Tibial nerve (tissue), 4 donors: ENCODE results near the gene RPL3. TPM values are rescaled to one million over a fixed set of nuclear protein-coding genes. Genes with fewer than 3 reads are reported as not detected.

Experiments used
- DNase-seq, 2 donors: peaks; one replicate each; pipeline ENCODE4 v3.0.0-alpha.2; 2019; ENCODE audit warnings: low spot score in 2 of 2
- H3K27ac ChIP-seq, 4 donors: fragments of 200-600 bp; sonication (generic) in 3 of 4; one replicate each; pipeline ENCODE4 v1.5.1; 2017 to 2019; ENCODE audit warnings: mild to moderate bottlenecking in 1 of 4
- H3K27me3 ChIP-seq, 2 donors: fragments of 200-600 bp; sonication (generic) in 1 of 2; one replicate each; pipeline versions ENCODE4 v1.5.1 to v1.6.0; 2017 to 2019
- H3K36me3 ChIP-seq, 3 donors: fragments of 200-600 bp; sonication (generic); one replicate each; pipeline ENCODE4 v1.5.1; 2018 to 2019
- H3K4me1 ChIP-seq, 4 donors: fragments of 200-600 bp; sonication (generic) in 3 of 4; one replicate each; pipeline ENCODE4 v1.5.1; 2017 to 2019
- H3K4me3 ChIP-seq, 4 donors: fragments of 200-600 bp; sonication (generic) in 3 of 4; one replicate each; pipeline ENCODE4 v1.5.1; 2017 to 2019; ENCODE audit warnings: mild to moderate bottlenecking in 1 of 4, moderate library complexity in 1 of 4
- H3K9me3 ChIP-seq, 4 donors: fragments of 200-600 bp; sonication (generic) in 3 of 4; one replicate each; pipeline ENCODE4 v1.5.1; 2017 to 2019
- CTCF ChIP-seq, 5 experiments: fragments of 200-600 bp in 3 of 5; fragments of 450-650 bp in 2 of 5; sonication (generic) in 3 of 5; IDR thresholded peaks; one replicate each; pipeline ENCODE4 v1.5.1; 2016 to 2019; ENCODE audit warnings: antibody characterized with exemption in 5 of 5, mild to moderate bottlenecking in 3 of 5, moderate library complexity in 2 of 5
- EP300 ChIP-seq, 2 donors: sonication (generic); formaldehyde crosslinking; IDR thresholded peaks; one replicate each; pipeline ENCODE4 v1.6.1; 2017; ENCODE audit warnings: antibody characterized with exemption in 2 of 2, mild to moderate bottlenecking in 1 of 2
- POLR2A ChIP-seq, 2 donors: fragments of 450-650 bp; IDR thresholded peaks; one replicate each; pipeline ENCODE4 v1.6.1; 2017; ENCODE audit warnings: antibody characterized with exemption in 2 of 2, mild to moderate bottlenecking in 2 of 2, moderate library complexity in 2 of 2
- WGBS, 2 donors: methylation state at CpG; one replicate each; pipeline ENCODE4 v1.1.5; 2018; 5-methylcytosine and 5-hydroxymethylcytosine counted together
- total RNA-seq, 4 donors: library from RNA; depleted of rRNA; stranded (reverse); fragments of >200 nt; gene quantifications; one replicate each; pipeline ENCODE4 v1.1.0, GENCODE V29; 2016

The RPL3 gene
- total RNA-seq, 4 donors from 2014 or later: 1,869 to 2,331 (median 1,970) TPM

GRCh38 chr22:39311592-39312400 lies 7.6 kb downstream of the RPL3 start:
- Histone ChIP-seq H3K4me1 (peaks cover 0 to 69% (median 23%) of the 10 kb centered on the region in 4 donors), H3K27me3 (no peaks in the 10 kb centered on the region), H3K27ac (no peak overlapping the region), H3K4me3 (no peak overlapping the region), H3K36me3 (peaks cover 3 to 59% (median 40%) of the 10 kb centered on the region in 3 donors), H3K9me3 (no peaks in the 10 kb centered on the region)
- no peak for DNase-seq
- WGBS, 2 donors: 72 to 86% methylated on average over 13 to 16 of the region's 19 CpGs
- no peak for TF ChIP-seq EP300 (IDR thresholded peaks at IDR 0.05)
- no peak for TF ChIP-seq POLR2A (IDR thresholded peaks at IDR 0.05)

DNA sequence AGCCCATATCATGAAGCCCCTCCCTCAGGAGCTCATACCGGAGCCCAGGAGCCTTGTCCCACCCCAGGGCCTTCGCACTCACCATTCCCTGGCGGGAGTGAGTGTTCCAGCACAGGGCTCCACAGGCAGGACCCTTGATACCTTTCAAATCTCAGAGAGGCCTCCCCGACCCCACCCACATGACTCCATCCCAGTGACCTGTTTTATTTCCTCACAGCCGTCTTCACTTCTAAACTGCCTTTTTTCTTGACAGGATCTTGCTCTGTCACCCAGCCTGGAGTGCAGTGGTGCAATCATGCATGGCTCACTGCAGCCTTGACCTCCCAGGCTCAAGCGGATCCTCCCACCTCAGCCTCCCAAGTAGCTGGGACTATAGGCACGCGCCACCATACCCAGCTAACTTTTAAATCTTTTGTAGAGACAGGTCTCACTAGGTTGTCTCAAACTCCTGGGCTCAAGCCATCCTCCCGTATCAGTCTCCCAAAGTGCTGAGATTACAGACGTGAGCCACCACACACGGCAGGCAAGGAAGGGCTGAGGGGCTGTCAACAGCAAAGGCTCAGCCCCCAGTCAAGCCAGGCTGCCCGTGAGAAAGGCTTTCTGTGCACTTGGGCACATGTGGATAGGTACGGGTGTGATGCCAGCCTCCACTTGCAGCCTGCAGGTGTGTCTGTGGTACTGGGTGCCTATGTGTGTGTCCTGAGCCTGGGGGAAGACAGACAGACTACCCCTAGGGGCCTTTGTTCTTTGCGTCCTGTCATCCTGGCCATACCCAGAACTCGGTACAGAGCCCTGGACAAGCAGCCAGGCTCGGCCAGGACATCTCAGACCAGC lies 9.3 kb downstream of the RPL3 start:
- H3K27ac ChIP-seq: peak overlapping the region in 2 of 4 donors; percentile 83 to 92
- TF ChIP-seq CTCF (IDR thresholded peaks at IDR 0.05) (no peak), POLR2A (IDR thresholded peaks at IDR 0.05) (no peak), EP300 (IDR thresholded peaks at IDR 0.05) (no peak)
- H3K4me1 ChIP-seq: peaks cover 0 to 57% (median 7%) of the 10 kb centered on the region in 4 donors
- no peak overlapping the region for H3K4me3 ChIP-seq
- peaks cover 3 to 42% (median 30%) of the 10 kb centered on the region in 3 donors for H3K36me3 ChIP-seq
- DNase-seq: no peak
- no peaks in the 10 kb centered on the region for H3K9me3 ChIP-seq
- no peaks in the 10 kb centered on the region for H3K27me3 ChIP-seq
- 85 to 86% methylated on average over 13 to 15 of the region's 16 CpGs for WGBS, 2 donors

DNA sequence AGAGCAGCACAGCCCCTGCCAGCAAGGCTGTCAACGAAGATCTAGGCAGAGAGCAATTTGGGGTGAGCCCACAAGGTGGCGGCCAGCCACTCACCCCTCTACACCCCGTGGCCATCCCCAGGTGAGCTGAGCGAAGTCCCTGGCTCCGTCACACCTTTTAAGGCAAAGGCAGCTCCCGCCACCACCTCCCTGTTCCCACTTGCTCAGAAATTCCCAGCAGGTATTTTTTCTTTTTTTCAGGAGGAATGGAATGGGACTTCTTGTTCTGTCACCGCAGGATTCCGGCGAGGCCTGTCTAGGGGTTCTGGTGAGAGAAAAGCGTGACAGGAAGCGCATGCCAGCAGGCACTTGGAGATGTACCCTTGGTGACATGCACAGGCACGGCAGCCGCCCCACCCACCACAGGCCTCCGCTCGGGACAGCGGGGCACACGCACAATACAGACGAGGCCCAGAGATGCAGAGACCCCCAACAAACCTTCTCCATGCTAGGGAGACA lies 10.0 kb downstream of the RPL3 start:
- Histone ChIP-seq H3K9me3 (no peaks in the 10 kb centered on the region), H3K4me3 (no peak overlapping the region), H3K27ac (peak overlapping the region; percentile 67 to 92 (median 78)), H3K27me3 (no peaks in the 10 kb centered on the region), H3K4me1 (peaks cover 0 to 50% (median 7%) of the 10 kb centered on the region in 4 donors), H3K36me3 (peaks cover 3 to 35% (median 24%) of the 10 kb centered on the region in 3 donors)
- TF ChIP-seq POLR2A (IDR thresholded peaks at IDR 0.05) (no peak), CTCF (IDR thresholded peaks at IDR 0.05) (peak in 1 of 5 experiments; percentile 25)
- DNase-seq: no peak
- WGBS, 2 donors: 81 to 88% methylated on average over 18 of the region's 18 CpGs

DNA sequence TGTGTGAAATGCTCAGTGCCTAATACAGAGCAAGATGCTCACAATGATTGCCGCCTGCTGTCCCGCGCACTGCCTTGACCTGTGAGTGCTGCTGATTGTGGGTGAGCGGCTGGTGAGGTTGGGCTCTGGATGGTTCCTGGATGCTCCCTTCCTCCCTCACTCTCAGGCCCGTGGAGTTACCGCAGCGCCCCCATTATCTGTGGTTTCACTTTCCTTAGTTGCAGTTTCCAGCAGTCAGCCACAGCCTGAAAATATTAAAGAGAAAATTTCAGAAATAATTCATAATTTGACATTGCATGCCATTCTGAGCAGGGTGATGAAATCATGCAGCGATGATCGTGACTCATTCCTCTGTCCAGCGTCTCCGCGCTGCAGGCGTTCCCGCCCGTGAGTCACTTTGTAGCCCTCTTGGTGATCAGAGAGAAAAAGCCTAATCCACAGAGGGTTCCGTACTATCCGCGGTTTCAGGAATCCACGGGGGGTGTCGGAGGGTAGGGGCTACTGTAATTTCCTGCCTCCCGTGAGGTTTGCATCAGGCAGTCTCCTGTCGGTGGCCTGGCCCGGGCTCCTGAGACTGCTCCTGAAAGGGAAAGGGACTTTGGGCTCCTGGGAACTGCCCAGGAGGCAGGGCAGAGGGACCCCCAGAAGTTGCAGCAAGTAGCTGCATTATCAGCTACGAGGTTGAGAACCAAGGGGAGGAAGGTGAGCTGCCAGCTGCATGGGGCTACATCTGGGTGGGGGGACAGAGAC lies 10.6 kb downstream of the RPL3 start:
- TF ChIP-seq POLR2A (IDR thresholded peaks at IDR 0.05): no peak
- TF ChIP-seq CTCF (IDR thresholded peaks at IDR 0.05): peak in 2 of 5 experiments; percentile 19 to 23
- TF ChIP-seq EP300 (IDR thresholded peaks at IDR 0.05): peak; percentile 21 to 83
- peak overlapping the region; percentile 67 to 92 (median 78) for H3K27ac ChIP-seq
- peak overlapping the region in 3 of 4 donors; percentile 7 to 38 (median 22) for H3K4me3 ChIP-seq
- WGBS, 2 donors: 9 to 12% methylated on average over 22 to 24 of the region's 24 CpGs
- peak; percentile 47 to 53 for DNase-seq
- H3K9me3 ChIP-seq: no peaks in the 10 kb centered on the region
- H3K4me1 ChIP-seq: peaks cover 0 to 44% (median 7%) of the 10 kb centered on the region in 4 donors
- peaks cover 2 to 29% (median 17%) of the 10 kb centered on the region in 3 donors for H3K36me3 ChIP-seq
- no peaks in the 10 kb centered on the region for H3K27me3 ChIP-seq
